ENCODE results near the gene S100A2. TPM values are rescaled to one million over a fixed set of nuclear protein-coding genes. Genes with fewer than 3 reads are reported as not detected.

S100A2 gene
- total RNA-seq, result not detected

GRCh38 chr1:153565529-153566374 is at the start of gene S100A2:
Gene S100A2 (minus strand): TSS chr1:153565844. CDS start chr1:153563877, 1,967 bp downstream.

GRCh38 chr1:153612755-153613331 is 47.2 kb upstream of the S100A2 start, which contains the start of gene S100A16:
Gene S100A16 (minus strand): TSS chr1:153613137. CDS start chr1:153608151, 4,986 bp downstream.

GRCh38 chr1:153548722-153549688 is 16.6 kb downstream of the S100A2 start, which contains the start of gene S100A3:
Gene S100A3 (minus strand): TSS chr1:153549258. CDS start chr1:153548485, 773 bp downstream.

GRCh38 chr1:153545067-153546055 is 20.3 kb downstream of the S100A2 start, which contains the start of gene S100A4:
Gene S100A4 (minus strand): TSS chr1:153545806. CDS start chr1:153544794, 1,012 bp downstream.

GRCh38 chr1:153540394-153541361 is 25.0 kb downstream of the S100A2 start, which contains the start of gene S100A5:
Gene S100A5 (minus strand): TSS chr1:153540934. CDS start chr1:153540191, 743 bp downstream.

GRCh38 chr1:153535242-153536011 is 30.2 kb downstream of the S100A2 start, which contains the start of gene S100A6:
Gene S100A6 (minus strand): TSS chr1:153535991. CDS start chr1:153535339, 652 bp downstream.

Other genes starting within 250 kb of the S100A2 start
- gene PGLYRP4, start 217.0 kb downstream of the S100A2 start, total RNA-seq, result not detected
- gene S100A9, start 208.0 kb downstream of the S100A2 start, total RNA-seq, result 55.1 TPM
- 4.8 TPM for gene S100A12, start 190.2 kb downstream of the S100A2 start, total RNA-seq
- gene S100A8, start 174.8 kb downstream of the S100A2 start, total RNA-seq, result 13.1 TPM
- not detected for gene S100A7A, start 149.3 kb downstream of the S100A2 start, total RNA-seq
- not detected for gene S100A7, start 105.2 kb downstream of the S100A2 start, total RNA-seq
- gene S100A6, start 29.9 kb downstream of the S100A2 start, total RNA-seq, result 51.7 TPM
- not detected for gene S100A5, start 24.9 kb downstream of the S100A2 start, total RNA-seq
- gene S100A4, start 20.0 kb downstream of the S100A2 start, total RNA-seq, result 3.2 TPM
- gene S100A3, start 16.6 kb downstream of the S100A2 start, total RNA-seq, result not detected
- gene S100A16, start 47.3 kb upstream of the S100A2 start, total RNA-seq, result 48.0 TPM
- not detected for gene S100A14, start 50.5 kb upstream of the S100A2 start, total RNA-seq
- gene S100A13, start 61.7 kb upstream of the S100A2 start, total RNA-seq, result 15.0 TPM
- gene S100A1, start 62.6 kb upstream of the S100A2 start, total RNA-seq, result 2.1 TPM
- gene CHTOP, start 68.2 kb upstream of the S100A2 start, total RNA-seq, result 68.7 TPM
- gene SNAPIN, start 92.9 kb upstream of the S100A2 start, total RNA-seq, result 53.3 TPM
- 182 TPM for gene ILF2, start 105.1 kb upstream of the S100A2 start, total RNA-seq
- gene NPR1, start 112.8 kb upstream of the S100A2 start, total RNA-seq, result 0.46 TPM
- 47.5 TPM for gene INTS3, start 162.2 kb upstream of the S100A2 start, total RNA-seq
- gene SLC27A3, start 209.6 kb upstream of the S100A2 start, total RNA-seq, result 15.9 TPM